ENCODE data around the gene RAB40C. TPM values are rescaled to one million over a fixed set of nuclear protein-coding genes. Genes with fewer than 3 reads are reported as not detected.

RAB40C gene
- total and polyA plus RNA-seq, 7 donors: 16.8 to 41.2 (median 28.8) TPM

DNA sequence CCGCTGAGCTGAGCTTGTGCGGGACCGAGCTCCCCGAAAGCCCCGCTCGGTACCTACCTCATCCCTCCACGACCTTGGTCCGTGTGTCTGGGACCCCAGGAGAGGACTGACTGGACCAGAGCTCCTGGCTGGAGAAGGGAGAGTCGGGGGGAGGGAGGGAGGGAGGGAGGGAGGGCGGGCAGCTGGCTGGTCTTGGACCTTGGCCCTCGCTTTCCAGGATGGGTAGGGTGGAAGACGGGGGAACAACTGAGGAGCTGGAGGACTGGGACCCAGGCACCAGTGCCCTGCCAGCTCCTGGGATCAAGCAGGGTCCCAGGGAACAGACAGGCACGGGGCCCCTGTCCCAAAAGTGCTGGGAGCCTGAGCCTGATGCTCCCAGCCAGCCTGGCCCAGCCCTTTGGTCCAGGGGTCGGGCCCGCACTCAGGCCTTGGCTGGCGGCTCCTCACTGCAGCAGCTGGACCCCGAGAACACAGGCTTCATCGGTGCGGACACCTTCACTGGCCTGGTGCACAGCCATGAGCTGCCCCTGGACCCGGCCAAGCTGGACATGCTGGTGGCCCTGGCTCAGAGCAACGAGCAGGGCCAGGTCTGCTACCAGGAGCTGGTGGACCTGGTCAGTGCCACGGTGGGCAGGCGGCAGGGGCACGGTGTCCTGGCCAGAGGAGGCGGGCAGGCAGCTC, 86.2 kb downstream of the RAB40C start:
- no peaks in the 10 kb centered on the region for H3K27me3 ChIP-seq
- TF ChIP-seq POLR2AphosphoS5 (IDR thresholded peaks at IDR 0.05): peak in 1 of 4 donors; percentile 4
- no peak for TF ChIP-seq EP300 (IDR thresholded peaks at IDR 0.05)
- peak overlapping the region in 3 of 4 donors; percentile 28 to 41 (median 32) for H3K27ac ChIP-seq
- WGBS, 2 donors: 22 to 48% methylated on average over 25 of the region's 25 CpGs
- peak overlapping the region; percentile 10 to 48 (median 36) for H3K4me3 ChIP-seq
- no peaks in the 10 kb centered on the region for H3K9me3 ChIP-seq
- peaks cover 0 to 35% (median 25%) of the 10 kb centered on the region in 4 donors for H3K4me1 ChIP-seq
- H3K36me3 ChIP-seq: peaks cover 21 to 32% (median 24%) of the 10 kb centered on the region in 4 donors
- intact Hi-C loops (cut with DNase I): no loop called here
- DNase-seq: no peak

DNA sequence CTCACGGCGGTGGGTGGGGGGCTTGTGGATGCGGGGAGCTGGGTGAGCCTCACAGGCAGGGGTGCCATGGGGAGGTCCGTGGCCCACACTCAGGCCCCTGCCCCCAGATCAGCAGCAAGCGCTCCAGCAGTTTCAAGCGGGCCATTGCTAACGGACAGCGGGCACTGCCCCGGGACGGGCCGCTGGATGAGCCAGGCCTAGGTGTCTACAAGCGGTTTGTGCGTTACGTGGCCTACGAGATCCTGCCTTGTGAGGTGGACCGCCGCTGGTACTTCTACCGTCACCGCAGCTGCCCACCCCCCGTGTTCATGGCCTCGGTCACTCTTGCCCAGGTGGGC, 86.7 kb downstream of the RAB40C start:
- TF ChIP-seq EP300 (IDR thresholded peaks at IDR 0.05) (no peak), POLR2A (IDR thresholded peaks at IDR 0.05) (no peak), POLR2AphosphoS5 (IDR thresholded peaks at IDR 0.05) (no peak)
- TF ChIP-seq, protein P1, sequence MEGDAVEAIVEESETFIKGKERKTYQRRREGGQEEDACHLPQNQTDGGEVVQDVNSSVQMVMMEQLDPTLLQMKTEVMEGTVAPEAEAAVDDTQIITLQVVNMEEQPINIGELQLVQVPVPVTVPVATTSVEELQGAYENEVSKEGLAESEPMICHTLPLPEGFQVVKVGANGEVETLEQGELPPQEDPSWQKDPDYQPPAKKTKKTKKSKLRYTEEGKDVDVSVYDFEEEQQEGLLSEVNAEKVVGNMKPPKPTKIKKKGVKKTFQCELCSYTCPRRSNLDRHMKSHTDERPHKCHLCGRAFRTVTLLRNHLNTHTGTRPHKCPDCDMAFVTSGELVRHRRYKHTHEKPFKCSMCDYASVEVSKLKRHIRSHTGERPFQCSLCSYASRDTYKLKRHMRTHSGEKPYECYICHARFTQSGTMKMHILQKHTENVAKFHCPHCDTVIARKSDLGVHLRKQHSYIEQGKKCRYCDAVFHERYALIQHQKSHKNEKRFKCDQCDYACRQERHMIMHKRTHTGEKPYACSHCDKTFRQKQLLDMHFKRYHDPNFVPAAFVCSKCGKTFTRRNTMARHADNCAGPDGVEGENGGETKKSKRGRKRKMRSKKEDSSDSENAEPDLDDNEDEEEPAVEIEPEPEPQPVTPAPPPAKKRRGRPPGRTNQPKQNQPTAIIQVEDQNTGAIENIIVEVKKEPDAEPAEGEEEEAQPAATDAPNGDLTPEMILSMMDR (IDR thresholded peaks at IDR 0.05): no peak
- Histone ChIP-seq H3K27me3 (no peaks in the 10 kb centered on the region), H3K9me3 (no peaks in the 10 kb centered on the region), H3K4me1 (peaks cover 0 to 40% (median 30%) of the 10 kb centered on the region in 4 donors), H3K4me3 (no peak overlapping the region), H3K36me3 (peaks cover 17 to 27% (median 19%) of the 10 kb centered on the region in 4 donors), H3K27ac (no peak overlapping the region)
- no peak for DNase-seq
- WGBS, 2 donors: 29 to 87% methylated on average over 21 of the region's 21 CpGs
- intact Hi-C loops (cut with DNase I): no loop called here

DNA sequence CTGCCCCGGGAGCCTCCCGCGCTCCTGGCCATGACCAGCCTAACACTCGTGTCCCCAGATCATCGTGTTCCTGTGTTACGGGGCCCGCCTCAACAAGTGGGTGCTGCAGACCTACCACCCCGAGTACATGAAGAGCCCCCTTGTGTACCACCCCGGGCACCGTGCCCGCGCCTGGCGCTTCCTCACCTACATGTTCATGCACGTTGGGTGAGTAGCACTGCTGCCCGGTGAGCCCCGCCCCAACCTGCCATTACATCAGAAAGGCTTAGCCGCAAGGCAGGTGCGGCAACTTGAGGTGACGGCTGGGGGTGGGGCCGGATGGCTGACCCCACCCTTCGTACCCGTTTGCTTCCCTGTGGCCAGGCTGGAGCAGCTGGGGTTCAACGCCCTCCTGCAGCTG, 87.0 kb downstream of the RAB40C start:
- intact Hi-C loops (cut with DNase I): no loop called here
- DNase-seq: no peak
- H3K36me3 ChIP-seq: peaks cover 15 to 27% (median 19%) of the 10 kb centered on the region in 4 donors
- H3K4me3 ChIP-seq: no peak overlapping the region
- no peaks in the 10 kb centered on the region for H3K27me3 ChIP-seq
- peaks cover 0 to 44% (median 34%) of the 10 kb centered on the region in 4 donors for H3K4me1 ChIP-seq
- WGBS, 2 donors: 16 to 52% methylated on average over 23 of the region's 23 CpGs
- no peak overlapping the region for H3K27ac ChIP-seq
- H3K9me3 ChIP-seq: no peaks in the 10 kb centered on the region
- peak in 1 of 2 donors; percentile 19 for TF ChIP-seq POLR2A (IDR thresholded peaks at IDR 0.05)
- no peak for TF ChIP-seq POLR2AphosphoS5 (IDR thresholded peaks at IDR 0.05)

DNA sequence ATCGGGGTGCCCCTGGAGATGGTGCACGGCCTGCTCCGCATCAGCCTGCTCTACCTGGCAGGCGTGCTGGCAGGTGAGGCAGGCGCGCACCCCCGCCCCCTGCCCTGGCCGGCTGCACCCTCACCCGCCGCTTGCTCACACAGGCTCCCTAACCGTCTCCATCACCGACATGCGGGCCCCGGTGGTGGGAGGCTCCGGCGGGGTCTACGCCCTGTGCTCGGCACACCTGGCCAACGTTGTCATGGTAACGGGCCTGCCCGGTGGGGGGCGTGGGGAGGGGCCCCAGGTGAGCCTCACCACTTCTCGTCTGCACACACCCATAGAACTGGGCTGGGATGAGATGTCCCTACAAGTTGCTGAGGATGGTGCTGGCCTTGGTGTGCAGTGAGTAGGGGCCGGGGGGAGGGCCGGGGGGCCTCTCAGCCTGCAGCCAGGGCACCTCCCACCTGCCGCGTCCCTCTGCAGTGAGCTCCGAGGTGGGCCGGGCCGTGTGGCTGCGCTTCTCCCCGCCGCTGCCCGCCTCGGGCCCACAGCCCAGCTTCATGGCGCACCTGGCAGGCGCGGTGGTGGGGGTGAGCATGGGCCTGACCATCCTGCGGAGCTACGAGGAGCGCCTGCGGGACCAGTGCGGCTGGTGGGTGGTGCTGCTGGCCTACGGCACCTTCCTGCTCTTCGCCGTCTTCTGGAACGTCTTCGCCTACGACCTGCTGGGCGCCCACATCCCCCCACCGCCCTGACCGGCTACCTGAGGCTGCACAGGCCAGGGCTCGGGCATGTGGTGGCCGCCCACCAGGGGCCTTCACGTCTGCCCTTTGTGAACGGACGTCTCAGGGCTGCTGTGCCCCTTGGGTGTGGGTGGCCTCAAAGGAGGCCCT, 87.7 kb downstream of the RAB40C start:
- H3K4me3 ChIP-seq: no peak overlapping the region
- no peak overlapping the region for H3K27ac ChIP-seq
- no peak for DNase-seq
- peaks cover 0 to 50% (median 40%) of the 10 kb centered on the region in 4 donors for H3K4me1 ChIP-seq
- TF ChIP-seq, protein P1 (IDR thresholded peaks at IDR 0.05): no peak
- TF ChIP-seq POLR2A (IDR thresholded peaks at IDR 0.05) (no peak), EP300 (IDR thresholded peaks at IDR 0.05) (no peak), POLR2AphosphoS5 (IDR thresholded peaks at IDR 0.05) (no peak)
- intact Hi-C loops (cut with DNase I): no loop called here
- no peaks in the 10 kb centered on the region for H3K27me3 ChIP-seq
- WGBS, 2 donors: 49 to 63% methylated on average over 57 of the region's 57 CpGs
- no peaks in the 10 kb centered on the region for H3K9me3 ChIP-seq
- H3K36me3 ChIP-seq: peaks cover 15 to 27% (median 19%) of the 10 kb centered on the region in 4 donors

DNA sequence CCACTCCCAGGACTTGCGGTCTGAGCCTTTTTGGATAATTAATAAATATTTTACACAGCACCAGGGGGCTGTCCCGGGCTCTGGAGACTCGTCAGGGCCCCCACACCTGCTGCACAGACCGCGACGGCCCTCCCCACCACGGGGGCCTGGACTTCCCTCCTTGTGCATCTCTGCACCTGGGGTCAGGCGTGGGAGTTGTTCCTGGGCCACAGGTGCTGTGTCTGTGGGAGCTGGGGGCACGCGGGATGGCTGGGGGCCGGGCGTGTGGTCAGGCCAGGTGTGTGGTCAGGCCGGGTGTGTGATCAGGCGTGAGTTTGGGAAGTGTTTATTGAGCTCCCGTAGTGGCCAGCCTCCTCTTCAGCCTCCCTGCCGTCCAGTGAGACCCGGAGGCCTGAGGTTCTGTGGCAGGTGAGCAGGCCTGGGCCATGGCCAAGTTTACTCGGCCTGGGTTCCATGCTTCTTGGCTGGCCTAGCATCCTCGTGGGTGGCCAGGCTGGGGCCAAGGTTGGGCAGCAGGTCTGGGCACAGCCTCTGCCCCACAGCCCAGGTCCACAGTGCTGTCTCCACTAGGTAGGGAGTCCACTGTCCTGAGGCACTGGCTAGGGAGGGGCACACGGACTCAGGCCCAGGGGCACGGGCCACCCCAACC, 88.5 kb downstream of the RAB40C start:
- Histone ChIP-seq H3K27ac (peak overlapping the region in 1 of 4 donors; percentile 99), H3K9me3 (no peaks in the 10 kb centered on the region), H3K4me3 (no peak overlapping the region), H3K36me3 (peaks cover 14 to 27% (median 18%) of the 10 kb centered on the region in 4 donors), H3K4me1 (peaks cover 0 to 58% (median 48%) of the 10 kb centered on the region in 4 donors), H3K27me3 (no peaks in the 10 kb centered on the region)
- 76 to 79% methylated on average over 21 of the region's 21 CpGs for WGBS, 2 donors
- intact Hi-C loops (cut with DNase I): no loop called here
- DNase-seq: no peak
- TF ChIP-seq, protein P1 (IDR thresholded peaks at IDR 0.05): no peak
- no peak for TF ChIP-seq POLR2AphosphoS5 (IDR thresholded peaks at IDR 0.05)
- no peak for TF ChIP-seq EP300 (IDR thresholded peaks at IDR 0.05)
- no peak for TF ChIP-seq POLR2A (IDR thresholded peaks at IDR 0.05)

Small RNAs within 50 kb of the gene (small RNA-seq; reads per million reads assigned to genes)
- 0 to 0.43 (median 0) reads per million in 3 donors for gene MIR3176
- gene Z98883.1: 0 reads per million in 3 donors

Other genes with a start within 250 kb of the RAB40C start
- gene AXIN1, start 237.3 kb upstream of the RAB40C start, total RNA-seq: 10 to 100 TPM; 17.9 to 29.9 (median 20.9) TPM
- gene AXIN1, start 237.3 kb upstream of the RAB40C start, polyA plus RNA-seq: 10 to 100 TPM; 28.2 to 33.4 (median 30.3) TPM
- 10 to 100 TPM; 49.6 to 77.4 (median 62.0) TPM for gene MRPL28, start 219.5 kb upstream of the RAB40C start, total RNA-seq
- 10 to 100 TPM; 74.5 to 95.9 (median 78.4) TPM for gene MRPL28, start 219.5 kb upstream of the RAB40C start, polyA plus RNA-seq
- 10 to 100 TPM; 20.7 to 26.6 (median 22.7) TPM for gene PGAP6, start 208.1 kb upstream of the RAB40C start, total RNA-seq
- gene PGAP6, start 208.1 kb upstream of the RAB40C start, polyA plus RNA-seq: 100 to 1,000 TPM in 1 of 3 donors, 10 to 100 TPM in 2; 61.9 to 109 (median 70.3) TPM
- 100 to 1,000 TPM; 138 to 281 (median 191) TPM for gene NME4, start 192.9 kb upstream of the RAB40C start, total RNA-seq
- gene NME4, start 192.9 kb upstream of the RAB40C start, polyA plus RNA-seq: 10 to 100 TPM; 39.6 to 55.3 (median 46.7) TPM
- 10 to 100 TPM; 15.0 to 21.6 (median 16.4) TPM for gene DECR2, start 188.2 kb upstream of the RAB40C start, total RNA-seq
- 10 to 100 TPM; 30.6 to 39.1 (median 31.9) TPM for gene DECR2, start 188.2 kb upstream of the RAB40C start, polyA plus RNA-seq
- 10 to 100 TPM; 20.0 to 44.9 (median 28.9) TPM for gene RAB11FIP3, start 164.4 kb upstream of the RAB40C start, total RNA-seq
- 10 to 100 TPM; 10.6 to 24.1 (median 13.2) TPM for gene RAB11FIP3, start 164.4 kb upstream of the RAB40C start, polyA plus RNA-seq
- gene CAPN15, start 62.4 kb upstream of the RAB40C start, total RNA-seq: 10 to 100 TPM; 10.3 to 24.4 (median 16.9) TPM
- gene CAPN15, start 62.4 kb upstream of the RAB40C start, polyA plus RNA-seq: 10 to 100 TPM; 35.4 to 85.8 (median 60.1) TPM
- gene PRR35, start 29.7 kb upstream of the RAB40C start, total RNA-seq: not detected
- not detected for gene PRR35, start 29.7 kb upstream of the RAB40C start, polyA plus RNA-seq
- 1 to 10 TPM; 1.5 to 4.2 (median 1.7) TPM for gene NHLRC4, start 23.1 kb upstream of the RAB40C start, total RNA-seq
- gene NHLRC4, start 23.1 kb upstream of the RAB40C start, polyA plus RNA-seq: 1 to 10 TPM in 1 of 3 donors, under 1 TPM in 2; 0.60 to 1.5 (median 0.69) TPM
- gene PIGQ, start 20.1 kb upstream of the RAB40C start, total RNA-seq: 10 to 100 TPM; 15.5 to 45.7 (median 22.6) TPM
- 10 to 100 TPM; 11.1 to 47.4 (median 12.0) TPM for gene PIGQ, start 20.1 kb upstream of the RAB40C start, polyA plus RNA-seq
- gene WFIKKN1, start 40.9 kb downstream of the RAB40C start, total RNA-seq: 1 to 10 TPM in 1 of 4 donors, under 1 TPM in 3; 0.27 to 1.4 (median 0.43) TPM
- under 1 TPM; 0.46 to 0.80 (median 0.60) TPM for gene WFIKKN1, start 40.9 kb downstream of the RAB40C start, polyA plus RNA-seq
- 100 to 1,000 TPM; 101 to 163 (median 157) TPM for gene METTL26, start 46.2 kb downstream of the RAB40C start, total RNA-seq
- 100 to 1,000 TPM in 1 of 3 donors, 10 to 100 TPM in 2; 79.5 to 132 (median 87.1) TPM for gene METTL26, start 46.2 kb downstream of the RAB40C start, polyA plus RNA-seq
- 10 to 100 TPM; 52.1 to 63.4 (median 55.6) TPM for gene MCRIP2, start 51.8 kb downstream of the RAB40C start, total RNA-seq
- 100 to 1,000 TPM; 106 to 132 (median 131) TPM for gene MCRIP2, start 51.8 kb downstream of the RAB40C start, polyA plus RNA-seq
- gene WDR90, start 59.3 kb downstream of the RAB40C start, total RNA-seq: 10 to 100 TPM in 3 of 4 donors, 1 to 10 TPM in 1; 6.6 to 37.1 (median 13.7) TPM
- gene WDR90, start 59.3 kb downstream of the RAB40C start, polyA plus RNA-seq: 10 to 100 TPM in 1 of 3 donors, 1 to 10 TPM in 2; 5.4 to 49.0 (median 7.2) TPM
- 10 to 100 TPM; 35.3 to 58.8 (median 48.8) TPM for gene RHOT2, start 78.1 kb downstream of the RAB40C start, total RNA-seq
- 100 to 1,000 TPM in 1 of 3 donors, 10 to 100 TPM in 2; 48.3 to 159 (median 52.9) TPM for gene RHOT2, start 78.1 kb downstream of the RAB40C start, polyA plus RNA-seq
- gene RHBDL1, start 85.6 kb downstream of the RAB40C start, total RNA-seq: 1 to 10 TPM in 2 of 4 donors, under 1 TPM in 1, not detected in 1; 0.68 to 6.1 (median 1.5) TPM
- 1 to 10 TPM in 1 of 3 donors, under 1 TPM in 1, not detected in 1; 0.46 to 5.6 TPM for gene RHBDL1, start 85.6 kb downstream of the RAB40C start, polyA plus RNA-seq
- 100 to 1,000 TPM; 109 to 183 (median 174) TPM for gene STUB1, start 90.3 kb downstream of the RAB40C start, total RNA-seq
- gene STUB1, start 90.3 kb downstream of the RAB40C start, polyA plus RNA-seq: 100 to 1,000 TPM; 104 to 136 (median 122) TPM
- gene JMJD8, start 94.3 kb downstream of the RAB40C start, total RNA-seq: 10 to 100 TPM; 52.8 to 93.4 (median 73.8) TPM
- 10 to 100 TPM; 18.7 to 49.3 (median 22.2) TPM for gene JMJD8, start 94.3 kb downstream of the RAB40C start, polyA plus RNA-seq
- gene WDR24, start 100.3 kb downstream of the RAB40C start, total RNA-seq: 10 to 100 TPM in 2 of 4 donors, 1 to 10 TPM in 2; 6.4 to 17.7 (median 9.9) TPM
- gene WDR24, start 100.3 kb downstream of the RAB40C start, polyA plus RNA-seq: 1 to 10 TPM; 2.4 to 9.8 (median 3.5) TPM
- 1 to 10 TPM in 3 of 4 donors, under 1 TPM in 1; 0.16 to 1.6 (median 1.4) TPM for gene FBXL16, start 115.7 kb downstream of the RAB40C start, total RNA-seq
- 1 to 10 TPM in 1 of 3 donors, under 1 TPM in 1, not detected in 1; 0.60 to 2.4 TPM for gene FBXL16, start 115.7 kb downstream of the RAB40C start, polyA plus RNA-seq
- gene METRN, start 125.1 kb downstream of the RAB40C start, total RNA-seq: 10 to 100 TPM; 27.8 to 49.9 (median 32.2) TPM
- 10 to 100 TPM; 16.5 to 32.8 (median 31.8) TPM for gene METRN, start 125.1 kb downstream of the RAB40C start, polyA plus RNA-seq
- 10 to 100 TPM; 27.1 to 53.1 (median 39.5) TPM for gene ANTKMT, start 131.1 kb downstream of the RAB40C start, total RNA-seq
- gene ANTKMT, start 131.1 kb downstream of the RAB40C start, polyA plus RNA-seq: 10 to 100 TPM; 18.6 to 38.1 (median 21.3) TPM
- gene CCDC78, start 136.4 kb downstream of the RAB40C start, total RNA-seq: under 1 TPM in 1 of 4 donors, not detected in 3; 0.49 TPM
- 1 to 10 TPM in 1 of 3 donors, not detected in 2; 3.4 TPM for gene CCDC78, start 136.4 kb downstream of the RAB40C start, polyA plus RNA-seq
- gene HAGHL, start 137.0 kb downstream of the RAB40C start, total RNA-seq: 1 to 10 TPM; 2.6 to 4.6 (median 3.8) TPM
- gene HAGHL, start 137.0 kb downstream of the RAB40C start, polyA plus RNA-seq: 10 to 100 TPM in 1 of 3 donors, 1 to 10 TPM in 1, under 1 TPM in 1; 0.92 to 10.5 (median 1.2) TPM
- gene CIAO3, start 150.9 kb downstream of the RAB40C start, total RNA-seq: 10 to 100 TPM; 18.9 to 28.5 (median 23.8) TPM
- gene CIAO3, start 150.9 kb downstream of the RAB40C start, polyA plus RNA-seq: 10 to 100 TPM; 18.6 to 51.0 (median 25.4) TPM
- gene MSLN, start 170.7 kb downstream of the RAB40C start, total RNA-seq: under 1 TPM in 1 of 4 donors, not detected in 3; 0.54 TPM
- gene MSLN, start 170.7 kb downstream of the RAB40C start, polyA plus RNA-seq: 1 to 10 TPM; 1.2 to 3.5 (median 1.2) TPM
- gene RPUSD1, start 198.3 kb downstream of the RAB40C start, total RNA-seq: 10 to 100 TPM; 10.7 to 20.2 (median 13.2) TPM
- 10 to 100 TPM; 14.4 to 31.1 (median 17.3) TPM for gene RPUSD1, start 198.3 kb downstream of the RAB40C start, polyA plus RNA-seq
- gene CHTF18, start 198.6 kb downstream of the RAB40C start, total RNA-seq: 1 to 10 TPM; 2.8 to 7.7 (median 5.1) TPM
- gene CHTF18, start 198.6 kb downstream of the RAB40C start, polyA plus RNA-seq: 10 to 100 TPM in 1 of 3 donors, 1 to 10 TPM in 2; 1.8 to 29.2 (median 1.8) TPM
- gene GNG13, start 210.7 kb downstream of the RAB40C start, total RNA-seq: not detected
- 1 to 10 TPM in 1 of 3 donors, under 1 TPM in 2; 0.47 to 1.2 (median 0.92) TPM for gene GNG13, start 210.7 kb downstream of the RAB40C start, polyA plus RNA-seq

All from sigmoid colon (tissue), 7 donors.